GM18867 (cell line): ENCODE measurements around the gene BLOC1S4.

Experiments
- ATAC-seq: cut with Tn5 transposase; IDR thresholded peaks from one replicate; pipeline ENCODE4 v1.9.1; 2021; ENCODE audit warnings: mild to moderate bottlenecking, moderate library complexity; ENCODE audit not compliant: unreplicated experiment

Gene BLOC1S4

GRCh38 chr4:6689506-6689960 lies 26.4 kb upstream of the BLOC1S4 start:
- no peak for ATAC-seq

GRCh38 chr4:6692379-6692778 lies 23.6 kb upstream of the BLOC1S4 start:
- no peak for ATAC-seq

GRCh38 chr4:6692806-6693205 lies 23.2 kb upstream of the BLOC1S4 start:
- ATAC-seq, result no peak

- ATAC-seq, result no peak
These were observed 22.5 kb upstream of the BLOC1S4 start, which contains the start of gene S100P for GRCh38 chr4:6693231-6694176. TSS of gene S100P (plus strand) at chr4:6693878. CDS start at chr4:6693933, 55 bp downstream.

GRCh38 chr4:6694177-6694901 lies 21.6 kb upstream of the BLOC1S4 start:
- ATAC-seq, result no peak

GRCh38 chr4:6695660-6696610 lies 20.0 kb upstream of the BLOC1S4 start:
- ATAC-seq, result no peak

- no peak for ATAC-seq
These were observed 19.4 kb upstream of the BLOC1S4 start for GRCh38 chr4:6696611-6697010.

- ATAC-seq, result no peak
These were observed 18.8 kb upstream of the BLOC1S4 start for GRCh38 chr4:6697131-6697530.

- no peak for ATAC-seq
These were observed 16.6 kb upstream of the BLOC1S4 start for GRCh38 chr4:6699388-6699787.

GRCh38 chr4:6699903-6700302 lies 16.1 kb upstream of the BLOC1S4 start:
- ATAC-seq, result no peak

GRCh38 chr4:6701371-6701770 lies 14.6 kb upstream of the BLOC1S4 start:
- ATAC-seq, result no peak

- no peak for ATAC-seq
These were observed 13.2 kb upstream of the BLOC1S4 start for GRCh38 chr4:6702761-6703160.

GRCh38 chr4:6703786-6704185 lies 12.2 kb upstream of the BLOC1S4 start:
- ATAC-seq, result no peak

- no peak for ATAC-seq
These were observed 10.3 kb upstream of the BLOC1S4 start for GRCh38 chr4:6705646-6706045.

- no peak for ATAC-seq
These were observed 9.8 kb upstream of the BLOC1S4 start for GRCh38 chr4:6706173-6706572.

GRCh38 chr4:6709230-6710114 lies 6.5 kb upstream of the BLOC1S4 start, which contains the start of gene MRFAP1L1:
TSS of gene MRFAP1L1 (minus strand) at chr4:6709865. CDS start at chr4:6709629, 236 bp downstream.
- peak; percentile 69 for ATAC-seq

GRCh38 chr4:6710282-6710681 lies 5.7 kb upstream of the BLOC1S4 start:
- ATAC-seq, result peak; percentile 15

GRCh38 chr4:6710996-6711395 lies 5.0 kb upstream of the BLOC1S4 start:
- ATAC-seq, result no peak

GRCh38 chr4:6714954-6715353 lies 1.0 kb upstream of the BLOC1S4 start:
- ATAC-seq, result no peak

GRCh38 chr4:6715704-6716017 lies 313 bp upstream of the BLOC1S4 start:
- no peak for ATAC-seq
